ENCODE data around the gene SLC12A5.

The SLC12A5 gene

DNA sequence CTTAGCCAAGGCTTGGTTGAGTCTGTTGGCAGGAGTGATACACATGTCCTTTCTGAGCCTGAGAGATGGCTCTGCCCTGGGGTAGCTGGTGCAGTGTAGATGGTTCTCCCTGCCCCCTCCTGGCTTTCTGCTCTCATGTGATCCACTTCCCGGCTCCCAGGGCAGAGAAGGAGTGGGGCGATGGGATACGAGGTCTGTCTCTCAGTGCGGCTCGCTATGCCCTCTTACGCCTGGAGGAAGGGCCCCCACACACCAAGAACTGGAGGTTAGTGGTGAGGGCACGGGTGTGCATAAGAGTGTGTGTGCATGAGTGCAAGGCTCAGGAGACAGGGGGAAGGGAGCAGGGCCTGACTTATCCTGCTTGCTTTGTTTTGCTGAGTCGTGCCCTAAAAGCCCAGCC lies 18.8 kb downstream of the SLC12A5 start:
- Mint-ChIP-seq H3K4me1 (no peaks in the 10 kb centered on the region), H3K36me3 (no peaks in the 10 kb centered on the region), H3K4me3 (no peak overlapping the region), H3K9me3 (no peaks in the 10 kb centered on the region), H3K27me3 (peaks cover 57 to 72% of the 10 kb centered on the region in 2 donors), H3K27ac (no peak overlapping the region)
- no peak for DNase-seq
- ATAC-seq (replicated peaks) = no peak

GRCh38 chr20:46049190-46049589 lies 20.2 kb downstream of the SLC12A5 start:
- DNase-seq (no peak), ATAC-seq (replicated peaks) (no peak)
- peaks cover 47 to 64% of the 10 kb centered on the region in 2 donors for H3K27me3 Mint-ChIP-seq
- no peaks in the 10 kb centered on the region for H3K4me1 Mint-ChIP-seq
- H3K36me3 Mint-ChIP-seq = no peaks in the 10 kb centered on the region
- H3K9me3 Mint-ChIP-seq = no peaks in the 10 kb centered on the region
- no peak overlapping the region for H3K27ac Mint-ChIP-seq
- no peak overlapping the region for H3K4me3 Mint-ChIP-seq

GRCh38 chr20:46049815-46050214 lies 20.8 kb downstream of the SLC12A5 start:
- DNase-seq (no peak), ATAC-seq (replicated peaks) (no peak)

GRCh38 chr20:46050444-46050843 lies 21.4 kb downstream of the SLC12A5 start:
- peaks cover 0 to 1% of the 10 kb centered on the region in 2 donors for H3K36me3 Mint-ChIP-seq
- DNase-seq = no peak

More at GRCh38 chr20:46049815-46050214, 20.8 kb downstream of the SLC12A5 start:
- no peak overlapping the region for H3K4me3 Mint-ChIP-seq
- H3K4me1 Mint-ChIP-seq = no peaks in the 10 kb centered on the region
- no peak overlapping the region for H3K27ac Mint-ChIP-seq
- H3K9me3 Mint-ChIP-seq = no peaks in the 10 kb centered on the region
- H3K27me3 Mint-ChIP-seq = peaks cover 44 to 60% of the 10 kb centered on the region in 2 donors
- H3K36me3 Mint-ChIP-seq = no peaks in the 10 kb centered on the region

DNA sequence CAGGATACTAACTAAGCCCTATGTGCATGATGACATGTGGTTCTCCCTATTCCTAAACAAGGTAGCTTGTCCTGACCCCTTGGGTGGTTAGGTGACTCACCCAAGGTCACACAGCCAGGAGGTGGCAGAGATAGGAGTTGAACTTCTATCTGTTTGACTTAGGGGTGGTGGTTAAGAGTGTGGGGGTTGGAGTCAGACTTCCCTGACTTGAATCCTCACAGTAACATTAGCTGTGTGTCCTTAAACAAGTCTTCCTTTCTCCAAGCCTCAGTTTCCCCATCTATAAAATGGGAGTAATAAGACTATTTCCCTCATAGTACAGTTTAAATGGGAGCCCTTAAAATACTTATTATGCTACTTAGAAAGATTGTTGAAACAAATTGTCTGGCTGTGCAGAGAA lies 21.9 kb downstream of the SLC12A5 start:
- Mint-ChIP-seq H3K9me3 (no peaks in the 10 kb centered on the region), H3K4me3 (no peak overlapping the region), H3K27ac (no peak overlapping the region), H3K27me3 (peaks cover 47 to 60% of the 10 kb centered on the region in 2 donors), H3K36me3 (peaks cover 0 to 6% of the 10 kb centered on the region in 2 donors), H3K4me1 (peaks cover 0 to 8% of the 10 kb centered on the region in 2 donors)
- DNase-seq (no peak), ATAC-seq (replicated peaks) (no peak)

More at GRCh38 chr20:46050444-46050843, 21.4 kb downstream of the SLC12A5 start:
- no peak for ATAC-seq (replicated peaks)
- Mint-ChIP-seq H3K27me3 (peaks cover 46 to 60% of the 10 kb centered on the region in 2 donors), H3K4me3 (no peak overlapping the region), H3K27ac (no peak overlapping the region), H3K4me1 (peaks cover 0 to 4% of the 10 kb centered on the region in 2 donors), H3K9me3 (no peaks in the 10 kb centered on the region)

GRCh38 chr20:46051556-46052308 lies 22.7 kb downstream of the SLC12A5 start:
- Mint-ChIP-seq H3K27me3 (peaks cover 47 to 62% of the 10 kb centered on the region in 2 donors), H3K9me3 (no peaks in the 10 kb centered on the region), H3K36me3 (peaks cover 0 to 10% of the 10 kb centered on the region in 2 donors), H3K4me3 (no peak overlapping the region), H3K4me1 (peaks cover 0 to 8% of the 10 kb centered on the region in 2 donors), H3K27ac (no peak overlapping the region)
- DNase-seq (no peak), ATAC-seq (replicated peaks) (no peak)

GRCh38 chr20:46053416-46053815 lies 24.4 kb downstream of the SLC12A5 start:
- Mint-ChIP-seq H3K27ac (no peak overlapping the region), H3K4me1 (peaks cover 13 to 14% of the 10 kb centered on the region in 2 donors), H3K9me3 (no peaks in the 10 kb centered on the region), H3K27me3 (peaks cover 45 to 64% of the 10 kb centered on the region in 2 donors), H3K36me3 (peaks cover 0 to 17% of the 10 kb centered on the region in 2 donors), H3K4me3 (no peak overlapping the region)
- no peak for ATAC-seq (replicated peaks)
- no peak for DNase-seq

DNA sequence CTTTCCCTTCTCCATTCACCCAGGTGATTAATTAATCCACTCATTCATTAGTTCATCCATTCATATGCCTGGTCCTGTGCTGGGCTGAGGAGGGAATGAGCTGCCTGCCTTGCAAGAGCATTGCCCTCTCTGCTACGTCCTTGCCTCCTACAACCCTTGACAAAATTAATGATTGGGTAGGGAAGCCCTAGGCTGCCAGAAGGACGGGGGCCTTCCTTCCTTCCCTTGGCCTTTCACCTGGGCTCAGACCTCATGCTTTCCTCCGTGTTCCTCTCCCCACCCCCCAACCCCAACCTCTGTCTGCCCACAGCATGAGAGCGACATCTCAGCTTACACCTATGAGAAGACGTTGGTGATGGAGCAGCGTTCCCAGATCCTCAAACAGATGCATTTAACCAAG lies 25.6 kb downstream of the SLC12A5 start:
- no peak for ATAC-seq (replicated peaks)
- no peak overlapping the region for H3K4me3 Mint-ChIP-seq
- DNase-seq = no peak
- peaks cover 21 to 26% of the 10 kb centered on the region in 2 donors for H3K4me1 Mint-ChIP-seq
- peaks cover 8 to 28% of the 10 kb centered on the region in 2 donors for H3K36me3 Mint-ChIP-seq
- no peaks in the 10 kb centered on the region for H3K9me3 Mint-ChIP-seq
- H3K27me3 Mint-ChIP-seq = peaks cover 44 to 60% of the 10 kb centered on the region in 2 donors
- H3K27ac Mint-ChIP-seq = no peak overlapping the region

DNA sequence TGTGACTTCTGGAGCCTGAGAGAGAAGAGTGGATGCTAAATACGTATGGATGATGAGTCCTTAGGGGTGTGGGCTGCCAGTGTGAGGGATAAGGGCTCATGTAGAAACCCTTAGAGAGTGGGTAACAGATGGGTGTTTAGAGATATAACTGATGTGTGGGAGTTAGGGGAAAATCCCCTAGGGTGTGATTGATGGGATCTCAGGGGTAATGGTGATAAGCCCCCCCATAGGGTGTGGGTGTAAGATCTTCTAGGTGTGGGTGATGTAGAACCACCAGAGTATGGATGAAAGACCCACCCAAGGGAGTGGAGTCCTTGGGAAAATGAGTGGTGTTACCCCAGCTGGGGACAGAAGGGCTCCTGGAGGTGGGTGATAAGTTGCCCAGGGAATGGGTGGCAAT lies 26.3 kb downstream of the SLC12A5 start:
- no peak for ATAC-seq (replicated peaks)
- DNase-seq = no peak
- H3K4me1 Mint-ChIP-seq = peaks cover 24 to 31% of the 10 kb centered on the region in 2 donors
- H3K9me3 Mint-ChIP-seq = no peaks in the 10 kb centered on the region
- H3K36me3 Mint-ChIP-seq = peaks cover 11 to 32% of the 10 kb centered on the region in 2 donors
- no peak overlapping the region for H3K4me3 Mint-ChIP-seq
- H3K27ac Mint-ChIP-seq = no peak overlapping the region
- peaks cover 41 to 60% of the 10 kb centered on the region in 2 donors for H3K27me3 Mint-ChIP-seq

DNA sequence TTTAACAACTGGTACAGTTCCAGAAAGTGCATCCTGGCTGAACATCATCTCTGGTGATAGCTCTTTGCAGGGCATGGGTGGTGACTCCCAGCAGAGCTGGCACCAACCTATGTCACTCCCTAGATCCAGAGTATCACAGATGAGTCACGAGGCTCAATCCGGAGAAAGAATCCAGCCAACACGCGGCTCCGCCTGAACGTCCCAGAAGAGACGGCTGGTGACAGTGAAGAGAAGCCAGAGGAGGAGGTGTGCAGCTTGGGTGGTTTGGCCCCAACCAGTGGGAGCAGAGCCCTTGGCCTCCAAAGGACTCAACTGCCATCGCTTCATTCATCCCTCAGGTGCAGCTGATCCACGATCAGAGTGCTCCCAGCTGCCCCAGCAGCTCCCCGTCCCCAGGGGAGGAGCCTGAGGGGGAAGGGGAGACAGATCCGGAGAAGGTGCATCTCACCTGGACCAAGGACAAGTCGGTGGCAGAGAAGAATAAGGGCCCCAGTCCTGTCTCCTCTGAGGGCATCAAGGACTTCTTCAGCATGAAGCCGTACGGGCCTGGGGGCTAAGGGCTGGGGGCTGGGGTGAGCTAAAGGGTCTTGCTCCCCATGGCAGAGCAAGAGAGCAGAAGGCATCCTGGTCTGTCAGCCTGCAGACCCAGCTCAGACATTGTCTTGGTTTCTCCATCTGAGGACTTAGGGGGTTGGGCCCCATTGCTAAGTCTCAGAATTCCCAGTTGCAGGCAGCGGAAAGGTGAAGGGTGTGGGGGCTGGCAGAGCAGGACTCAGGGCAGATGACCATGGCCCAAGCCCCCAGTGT lies 27.2 kb downstream of the SLC12A5 start:
- peaks cover 20 to 41% of the 10 kb centered on the region in 2 donors for H3K36me3 Mint-ChIP-seq
- DNase-seq (no peak), ATAC-seq (replicated peaks) (no peak)
- H3K27me3 Mint-ChIP-seq = peaks cover 37 to 57% of the 10 kb centered on the region in 2 donors
- no peaks in the 10 kb centered on the region for H3K9me3 Mint-ChIP-seq
- no peak overlapping the region for H3K4me3 Mint-ChIP-seq
- no peak overlapping the region for H3K27ac Mint-ChIP-seq
- H3K4me1 Mint-ChIP-seq = peaks cover 32 to 40% of the 10 kb centered on the region in 2 donors

- H3K9me3 Mint-ChIP-seq = no peaks in the 10 kb centered on the region
- DNase-seq (no peak), ATAC-seq (replicated peaks) (no peak)
- H3K27me3 Mint-ChIP-seq = peaks cover 34 to 52% of the 10 kb centered on the region in 2 donors
- peaks cover 39 to 50% of the 10 kb centered on the region in 2 donors for H3K4me1 Mint-ChIP-seq
- no peak overlapping the region for H3K27ac Mint-ChIP-seq
- H3K36me3 Mint-ChIP-seq = peaks cover 29 to 51% of the 10 kb centered on the region in 2 donors
- no peak overlapping the region for H3K4me3 Mint-ChIP-seq
Observed at GRCh38 chr20:46056970-46057855, 28.2 kb downstream of the SLC12A5 start.

DNA sequence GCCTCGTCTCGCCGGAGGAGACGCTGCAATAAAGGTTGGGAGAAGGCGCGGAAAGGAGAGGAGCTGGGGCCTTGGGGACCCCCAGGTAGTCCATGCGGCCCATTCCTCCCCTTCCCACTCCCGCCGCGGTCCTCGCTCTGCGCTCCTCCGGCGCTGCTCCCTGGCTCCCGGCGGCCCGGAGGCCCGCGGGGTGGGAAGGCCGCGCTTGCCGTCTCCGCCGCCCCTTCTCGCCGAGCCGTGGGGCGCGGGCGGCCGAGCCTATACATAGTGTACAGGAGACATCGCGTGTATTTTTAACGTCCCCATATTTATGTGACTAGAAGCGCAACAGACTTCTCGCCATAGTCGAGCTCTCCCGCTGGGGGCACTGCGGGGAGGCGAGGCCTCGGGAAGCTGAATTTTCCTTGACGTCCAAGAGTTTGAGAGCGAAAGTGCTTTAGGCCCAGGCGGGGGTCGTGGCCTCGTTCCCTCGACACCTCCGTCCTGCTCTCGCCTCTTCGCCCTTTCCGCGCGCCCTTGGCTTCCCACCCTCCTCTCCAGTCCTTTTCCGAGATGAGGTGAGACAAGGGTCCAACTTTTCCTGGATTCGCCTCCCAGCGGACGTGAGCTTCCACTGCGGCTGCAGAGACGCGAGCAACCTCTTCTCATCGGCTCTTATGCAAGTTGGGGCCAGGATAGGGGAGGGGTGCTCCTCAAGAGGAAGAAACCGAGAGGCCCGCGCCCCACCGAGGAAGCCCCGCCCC lies 29.0 kb downstream of the SLC12A5 start:
- H3K27me3 Mint-ChIP-seq = peaks cover 34 to 46% of the 10 kb centered on the region in 2 donors
- H3K27ac Mint-ChIP-seq = peak overlapping the region; percentile 11
- H3K9me3 Mint-ChIP-seq = no peaks in the 10 kb centered on the region
- H3K36me3 Mint-ChIP-seq = peaks cover 36 to 58% of the 10 kb centered on the region in 2 donors
- no peak for DNase-seq
- H3K4me3 Mint-ChIP-seq = peak overlapping the region; percentile 67 to 73
- ATAC-seq (replicated peaks) = no peak
- peaks cover 43 to 57% of the 10 kb centered on the region in 2 donors for H3K4me1 Mint-ChIP-seq

GRCh38 chr20:46058599-46059281 lies 29.7 kb downstream of the SLC12A5 start:
- no peak for ATAC-seq (replicated peaks)
- peak overlapping the region; percentile 67 to 73 for H3K4me3 Mint-ChIP-seq
- H3K27ac Mint-ChIP-seq = peak overlapping the region; percentile 39
- H3K36me3 Mint-ChIP-seq = peaks cover 43 to 65% of the 10 kb centered on the region in 2 donors
- peaks cover 49 to 64% of the 10 kb centered on the region in 2 donors for H3K4me1 Mint-ChIP-seq
- no peaks in the 10 kb centered on the region for H3K9me3 Mint-ChIP-seq
- H3K27me3 Mint-ChIP-seq = peaks cover 34 to 43% of the 10 kb centered on the region in 2 donors
- DNase-seq = no peak

Measured in stimulated activated naive B cell treated with anti-CD40 and anti-IgM and Interleukin-4, amounts not matched to agents 10 μg/mL and 1 μg/mL and 100 μg/mL, for 72 hours (primary cell).